CD4-positive, CD25-positive, alpha-beta regulatory T cell (primary cell): ENCODE data around the gene OVCH1. TPM values are rescaled to one million over a fixed set of nuclear protein-coding genes. Genes with fewer than 3 reads are reported as not detected.

ENCODE experiments used
- ATAC-seq, 2 donors: fragments of 150-1000 bp; cut with Tn5 transposase; one replicate each; pipeline ENCODE4 v1.10.0; 2021; ENCODE audit warnings: low read depth in 2 of 2, moderate number of reproducible peaks in 2 of 2, moderate library complexity in 1 of 2
- DNase-seq, 3 donors: peaks; one replicate each; pipeline versions ENCODE4 v3.0.0 to v3.0.0-alpha.2; 2012 to 2022; ENCODE audit warnings: mixed read lengths in 1 of 3
- H3K27ac ChIP-seq: one replicate; pipeline ENCODE4 v1.7.0; 2013; ENCODE audit warnings: mild to moderate bottlenecking, low read length; ENCODE audit not compliant: insufficient read depth, poor library complexity, severe bottlenecking
- H3K27me3 ChIP-seq: one replicate; pipeline ENCODE4 v1.7.0; 2013; ENCODE audit warnings: low read length; ENCODE audit not compliant: control insufficient read depth, insufficient read depth
- H3K36me3 ChIP-seq: one replicate; pipeline ENCODE4 v1.7.0; 2013; ENCODE audit warnings: mild to moderate bottlenecking, low read length, moderate library complexity; ENCODE audit not compliant: control insufficient read depth, insufficient read depth
- H3K4me1 ChIP-seq: 2 replicates; pipeline ENCODE4 v1.7.0; 2013; ENCODE audit warnings: mild to moderate bottlenecking, low read length; ENCODE audit not compliant: insufficient read depth, control insufficient read depth, poor library complexity, severe bottlenecking
- H3K4me3 ChIP-seq: one replicate; pipeline ENCODE4 v1.7.0; 2013; ENCODE audit warnings: low read depth, mild to moderate bottlenecking, low read length, moderate library complexity
- H3K9me3 ChIP-seq, 2 experiments: 1 replicate in 1 of 2; 2 replicates in 1 of 2; pipeline ENCODE4 v1.7.0; 2013; ENCODE audit warnings: low read length in 2 of 2, mild to moderate bottlenecking in 1 of 2, moderate library complexity in 1 of 2; ENCODE audit not compliant: control insufficient read depth in 2 of 2
- H3K27ac Mint-ChIP-seq, 3 donors: one replicate each; pipeline ENCODE4 v1.8.0; 2020 to 2022; ENCODE audit warnings: mild to moderate bottlenecking in 3 of 3, mixed read lengths in 3 of 3, moderate library complexity in 2 of 3
- H3K27me3 Mint-ChIP-seq: one replicate; pipeline ENCODE4 v1.8.0; 2022; ENCODE audit warnings: mild to moderate bottlenecking, mixed read lengths
- H3K36me3 Mint-ChIP-seq: one replicate; pipeline ENCODE4 v1.8.0; 2020; ENCODE audit warnings: mixed read lengths
- H3K4me1 Mint-ChIP-seq, 4 donors: one replicate each; pipeline ENCODE4 v1.8.0; 2020 to 2022; ENCODE audit warnings: mixed read lengths in 4 of 4, mild to moderate bottlenecking in 1 of 4
- H3K4me3 Mint-ChIP-seq, 4 donors: one replicate each; pipeline ENCODE4 v1.8.0; 2020 to 2022; ENCODE audit warnings: mild to moderate bottlenecking in 4 of 4, mixed read lengths in 4 of 4, moderate library complexity in 3 of 4
- H3K9me3 Mint-ChIP-seq, 7 donors: one replicate each; pipeline ENCODE4 v1.8.0; 2020 to 2022; ENCODE audit warnings: mixed read lengths in 7 of 7, mild to moderate bottlenecking in 3 of 7, moderate library complexity in 2 of 7
- polyA plus RNA-seq, 4 donors: library from polyadenylated mRNA; unstranded; fragments of 300-500 nt; fragmentation: Illumina TruSeq; gene quantifications; one replicate each; pipeline ENCODE4 v1.2.3, GENCODE V29; 2021
- total RNA-seq: library from RNA; stranded (reverse); gene quantifications from one replicate; pipeline ENCODE4 v1.2.3, GENCODE V29; 2022

OVCH1 gene
- total and polyA plus RNA-seq, 5 donors from 2014 or later = not detected

- Mint-ChIP-seq H3K4me3 (no peak overlapping the region), H3K4me1 (no peaks in the 10 kb centered on the region), H3K36me3 (no peaks in the 10 kb centered on the region), H3K27ac (no peak overlapping the region), H3K27me3 (peaks cover 9% of the 10 kb centered on the region), H3K9me3 (no peaks in the 10 kb centered on the region)
- DNase-seq (no peak), ATAC-seq (no peak)
- Histone ChIP-seq H3K36me3 (no peaks in the 10 kb centered on the region), H3K4me3 (no peak overlapping the region), H3K27me3 (peaks cover 6% of the 10 kb centered on the region), H3K27ac (no peak overlapping the region), H3K9me3 (no peaks in the 10 kb centered on the region), H3K4me1 (no peaks in the 10 kb centered on the region)
Observed at GRCh38 chr12:29534935-29535334, 37.4 kb upstream of the OVCH1 start.

DNA sequence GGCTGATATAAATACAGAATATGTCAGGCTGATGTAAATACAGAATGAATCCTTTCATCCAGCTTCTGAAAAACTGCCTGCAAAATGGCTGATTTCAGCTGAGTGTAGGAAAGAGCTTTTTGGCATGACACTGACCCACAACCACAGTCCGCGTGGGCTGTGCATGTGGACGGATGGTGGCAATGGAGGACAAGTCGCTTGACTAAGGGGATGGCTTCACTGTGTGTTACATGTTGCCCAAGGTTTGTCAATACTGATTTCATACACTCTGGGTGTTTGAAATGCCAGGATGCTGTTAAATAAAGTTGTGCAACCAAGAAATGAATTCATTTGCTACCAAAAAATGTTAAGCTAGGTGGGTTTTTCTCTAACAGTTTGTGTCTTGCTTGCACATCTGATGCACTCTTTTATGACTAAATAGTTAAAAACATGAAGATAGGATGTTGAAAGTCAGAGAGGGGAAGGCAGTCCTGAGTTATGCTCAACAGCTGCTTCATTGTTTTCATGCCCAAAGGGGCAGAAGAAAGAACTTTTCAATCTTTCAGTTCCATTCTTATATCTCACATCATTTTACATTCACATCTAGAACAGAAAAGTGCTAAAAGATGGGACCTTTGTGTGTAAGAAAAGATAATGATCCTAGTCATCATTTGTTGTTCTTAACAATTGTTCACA is 36.5 kb upstream of the OVCH1 start:
- DNase-seq = no peak

GRCh38 chr12:29531471-29531870 is 34.0 kb upstream of the OVCH1 start:
- Histone ChIP-seq H3K36me3 (no peaks in the 10 kb centered on the region), H3K4me1 (no peaks in the 10 kb centered on the region), H3K4me3 (no peak overlapping the region), H3K27me3 (peaks cover 2% of the 10 kb centered on the region), H3K9me3 (no peaks in the 10 kb centered on the region), H3K27ac (no peak overlapping the region)
- Mint-ChIP-seq H3K36me3 (no peaks in the 10 kb centered on the region), H3K27me3 (peaks cover 9% of the 10 kb centered on the region), H3K4me3 (no peak overlapping the region), H3K9me3 (no peaks in the 10 kb centered on the region), H3K4me1 (no peaks in the 10 kb centered on the region), H3K27ac (no peak overlapping the region)
- DNase-seq (no peak), ATAC-seq (no peak)

More for the DNA sequence above, 36.5 kb upstream of the OVCH1 start:
- no peak overlapping the region for H3K4me3 ChIP-seq
- Mint-ChIP-seq H3K27me3 (peaks cover 4% of the 10 kb centered on the region), H3K4me3 (no peak overlapping the region), H3K9me3 (no peaks in the 10 kb centered on the region), H3K4me1 (no peaks in the 10 kb centered on the region), H3K36me3 (no peaks in the 10 kb centered on the region), H3K27ac (no peak overlapping the region)
- peaks cover 2% of the 10 kb centered on the region for H3K27me3 ChIP-seq
- no peaks in the 10 kb centered on the region for H3K4me1 ChIP-seq
- H3K27ac ChIP-seq = no peak overlapping the region
- H3K36me3 ChIP-seq = no peaks in the 10 kb centered on the region
- no peaks in the 10 kb centered on the region for H3K9me3 ChIP-seq
- no peak for ATAC-seq

GRCh38 chr12:29530436-29530835 is 33.0 kb upstream of the OVCH1 start:
- Mint-ChIP-seq H3K4me1 (no peaks in the 10 kb centered on the region), H3K36me3 (no peaks in the 10 kb centered on the region), H3K27ac (no peak overlapping the region), H3K27me3 (peaks cover 9% of the 10 kb centered on the region), H3K4me3 (peak overlapping the region in 1 of 4 donors; percentile 29), H3K9me3 (no peaks in the 10 kb centered on the region)
- Histone ChIP-seq H3K4me3 (no peak overlapping the region), H3K27me3 (peaks cover 2% of the 10 kb centered on the region), H3K27ac (no peak overlapping the region), H3K9me3 (no peaks in the 10 kb centered on the region), H3K4me1 (no peaks in the 10 kb centered on the region), H3K36me3 (no peaks in the 10 kb centered on the region)
- ATAC-seq (no peak), DNase-seq (no peak)

DNA sequence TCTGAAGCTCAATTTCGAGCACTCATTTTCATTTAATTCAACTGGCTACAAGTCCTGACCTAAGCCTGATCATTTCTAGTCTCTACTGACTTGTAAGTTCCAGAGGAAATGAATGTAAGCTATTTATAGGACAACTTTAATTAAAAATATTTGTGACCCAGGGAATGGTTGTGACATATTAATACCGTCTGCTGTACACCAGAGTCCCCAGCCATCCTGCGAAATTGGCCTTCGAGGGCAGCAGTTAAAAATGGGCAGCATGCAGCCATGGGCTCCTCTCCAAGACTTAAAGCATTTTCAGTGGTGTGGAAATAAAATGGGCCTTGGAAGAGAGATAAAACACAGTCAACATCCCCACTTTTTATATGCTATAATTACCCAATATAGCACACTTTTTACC is 30.7 kb upstream of the OVCH1 start:
- H3K36me3 Mint-ChIP-seq = no peaks in the 10 kb centered on the region
- no peak overlapping the region for H3K27ac Mint-ChIP-seq

DNA sequence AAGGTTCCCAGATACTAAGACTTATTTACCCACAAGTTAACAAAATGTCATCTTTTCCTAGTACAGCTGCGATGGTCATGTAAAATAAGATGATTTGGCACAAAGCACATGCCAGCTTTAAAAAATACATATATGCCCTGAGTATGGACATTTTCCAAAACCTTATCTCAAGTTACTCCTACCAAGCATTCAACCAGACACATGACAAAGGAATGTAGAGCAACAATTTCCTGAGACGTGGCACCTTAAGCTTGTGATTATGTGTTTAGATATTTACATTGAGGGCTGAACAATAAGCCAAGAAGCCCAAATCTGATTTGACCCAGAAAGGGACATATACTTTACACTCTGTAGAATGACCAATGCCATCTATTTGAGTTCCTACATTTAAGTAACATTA is 24.5 kb upstream of the OVCH1 start:
- Mint-ChIP-seq H3K9me3 (no peaks in the 10 kb centered on the region), H3K4me1 (no peaks in the 10 kb centered on the region), H3K36me3 (no peaks in the 10 kb centered on the region), H3K4me3 (no peak overlapping the region), H3K27me3 (peaks cover 1% of the 10 kb centered on the region), H3K27ac (no peak overlapping the region)
- Histone ChIP-seq H3K27ac (no peak overlapping the region), H3K4me3 (no peak overlapping the region), H3K36me3 (no peaks in the 10 kb centered on the region), H3K27me3 (no peaks in the 10 kb centered on the region), H3K4me1 (no peaks in the 10 kb centered on the region), H3K9me3 (no peaks in the 10 kb centered on the region)
- ATAC-seq (no peak), DNase-seq (no peak)

More for the DNA sequence above, 30.7 kb upstream of the OVCH1 start:
- Histone ChIP-seq H3K4me1 (no peaks in the 10 kb centered on the region), H3K27ac (no peak overlapping the region), H3K36me3 (no peaks in the 10 kb centered on the region), H3K27me3 (peaks cover 2% of the 10 kb centered on the region), H3K9me3 (no peaks in the 10 kb centered on the region), H3K4me3 (no peak overlapping the region)
- no peaks in the 10 kb centered on the region for H3K9me3 Mint-ChIP-seq
- H3K4me3 Mint-ChIP-seq = no peak overlapping the region
- H3K4me1 Mint-ChIP-seq = no peaks in the 10 kb centered on the region
- ATAC-seq (no peak), DNase-seq (no peak)
- peaks cover 9% of the 10 kb centered on the region for H3K27me3 Mint-ChIP-seq

DNA sequence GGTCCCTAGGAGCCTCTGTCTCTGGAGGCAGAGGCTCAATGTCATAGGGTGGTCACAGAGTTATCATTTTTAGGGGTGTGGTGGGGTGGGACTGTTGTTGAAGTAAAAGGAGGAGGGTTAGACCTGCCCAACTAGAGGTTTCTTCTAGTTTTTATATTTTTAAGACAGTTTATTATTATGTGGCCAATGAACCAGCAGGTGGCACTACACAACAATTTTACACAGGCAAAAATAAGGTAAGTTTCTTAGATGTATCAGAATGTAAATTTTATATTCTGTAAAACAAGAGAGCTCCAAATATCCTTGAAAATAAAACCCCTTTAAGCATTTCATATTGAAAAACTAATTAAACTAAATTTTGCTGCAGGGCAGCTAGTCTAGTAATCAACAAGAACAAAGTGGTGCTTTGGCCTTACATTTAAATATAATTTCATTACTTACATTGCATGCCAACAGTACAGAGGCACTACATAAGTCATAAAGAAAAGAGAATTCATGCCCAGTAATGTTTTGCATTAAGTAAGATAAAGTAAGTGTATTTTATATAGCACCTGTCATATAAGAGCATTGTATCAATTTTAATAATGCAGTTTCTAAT is 22.2 kb upstream of the OVCH1 start:
- DNase-seq (peak in 2 of 3 donors; percentile 19 to 61), ATAC-seq (no peak)
- no peak overlapping the region for H3K4me3 Mint-ChIP-seq
- no peak overlapping the region for H3K27ac Mint-ChIP-seq
- H3K9me3 ChIP-seq = no peaks in the 10 kb centered on the region
- no peaks in the 10 kb centered on the region for H3K27me3 ChIP-seq
- H3K4me1 ChIP-seq = no peaks in the 10 kb centered on the region
- no peaks in the 10 kb centered on the region for H3K36me3 ChIP-seq
- H3K27ac ChIP-seq = no peak overlapping the region
- H3K36me3 Mint-ChIP-seq = no peaks in the 10 kb centered on the region
- no peaks in the 10 kb centered on the region for H3K27me3 Mint-ChIP-seq
- H3K9me3 Mint-ChIP-seq = no peaks in the 10 kb centered on the region
- no peak overlapping the region for H3K4me3 ChIP-seq
- no peaks in the 10 kb centered on the region for H3K4me1 Mint-ChIP-seq

DNA sequence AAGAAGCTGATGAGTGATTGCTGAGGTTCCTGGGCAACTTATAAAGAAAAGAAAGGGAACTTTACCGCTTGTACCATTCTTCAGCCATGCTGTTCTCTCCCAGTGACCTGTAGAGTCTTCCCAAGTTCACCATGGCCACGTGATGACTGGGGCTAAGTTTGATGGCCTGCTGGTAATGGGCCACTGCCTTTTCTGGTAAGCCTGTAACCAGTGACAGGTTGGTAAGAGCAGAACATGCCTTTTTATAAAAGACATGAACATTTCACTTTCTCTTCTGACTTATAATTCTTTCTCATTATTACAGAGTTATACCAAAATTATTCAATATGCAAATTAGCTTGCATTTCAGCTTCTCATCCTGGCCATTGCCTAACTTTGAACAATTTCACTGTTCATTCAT is 20.9 kb upstream of the OVCH1 start:
- Mint-ChIP-seq H3K9me3 (no peaks in the 10 kb centered on the region), H3K4me1 (no peaks in the 10 kb centered on the region), H3K27me3 (peaks cover 7% of the 10 kb centered on the region), H3K27ac (no peak overlapping the region), H3K4me3 (no peak overlapping the region), H3K36me3 (no peaks in the 10 kb centered on the region)
- Histone ChIP-seq H3K27me3 (peaks cover 4% of the 10 kb centered on the region), H3K4me1 (no peaks in the 10 kb centered on the region), H3K4me3 (no peak overlapping the region), H3K9me3 (no peaks in the 10 kb centered on the region), H3K27ac (no peak overlapping the region), H3K36me3 (no peaks in the 10 kb centered on the region)
- no peak for ATAC-seq
- DNase-seq = no peak
